ENCODE data around the gene FGF3.

The FGF3 gene

GRCh38 chr11:69825037-69825834 lies 6.0 kb upstream of the FGF3 start:
- DNase-seq (ENCODE audit: low spot score): no peak

- DNase-seq (ENCODE audit: low spot score): no peak
These were observed 4.5 kb upstream of the FGF3 start for GRCh38 chr11:69823641-69824265.

GRCh38 chr11:69822676-69823494 lies 3.7 kb upstream of the FGF3 start:
- no peak for DNase-seq (ENCODE audit: low spot score)

- no peak for DNase-seq (ENCODE audit: low spot score)
These were observed 2.4 kb upstream of the FGF3 start for GRCh38 chr11:69821511-69822040.

- no peak for DNase-seq (ENCODE audit: low spot score)
These were observed 1.2 kb upstream of the FGF3 start for GRCh38 chr11:69820441-69820840.

GRCh38 chr11:69819541-69820070 lies 390 bp upstream of the FGF3 start:
- no peak for DNase-seq (ENCODE audit: low spot score)

- DNase-seq (ENCODE audit: low spot score): peak; percentile 57
These were observed 999 bp downstream of the FGF3 start for GRCh38 chr11:69818231-69818602.

- DNase-seq (ENCODE audit: low spot score): peak; percentile 89
These were observed 1.7 kb downstream of the FGF3 start for GRCh38 chr11:69817265-69818230.

GRCh38 chr11:69816671-69817070 lies 2.5 kb downstream of the FGF3 start:
- no peak for DNase-seq (ENCODE audit: low spot score)

GRCh38 chr11:69815973-69816372 lies 3.2 kb downstream of the FGF3 start:
- DNase-seq (ENCODE audit: low spot score): no peak

- no peak for DNase-seq (ENCODE audit: low spot score)
These were observed 4.3 kb downstream of the FGF3 start for GRCh38 chr11:69814902-69815301.

GRCh38 chr11:69814411-69814810 lies 4.8 kb downstream of the FGF3 start:
- no peak for DNase-seq (ENCODE audit: low spot score)

- no peak for DNase-seq (ENCODE audit: low spot score)
These were observed 5.4 kb downstream of the FGF3 start for GRCh38 chr11:69813839-69814238.

- DNase-seq (ENCODE audit: low spot score): no peak
These were observed 6.3 kb downstream of the FGF3 start for GRCh38 chr11:69812946-69813345.

- DNase-seq (ENCODE audit: low spot score): no peak
These were observed 7.0 kb downstream of the FGF3 start for GRCh38 chr11:69812256-69812655.

GRCh38 chr11:69811431-69811830 lies 7.8 kb downstream of the FGF3 start:
- no peak for DNase-seq (ENCODE audit: low spot score)

GRCh38 chr11:69810289-69811118 lies 8.7 kb downstream of the FGF3 start:
- DNase-seq (ENCODE audit: low spot score): no peak

- DNase-seq (ENCODE audit: low spot score): no peak
These were observed 10.5 kb downstream of the FGF3 start for GRCh38 chr11:69808667-69809086.

- DNase-seq (ENCODE audit: low spot score): no peak
These were observed 12.0 kb downstream of the FGF3 start for GRCh38 chr11:69807106-69807815.
